Thymus (tissue), 11 donors: Measurements from ENCODE around the gene IRF7. TPM values are rescaled to one million over a fixed set of nuclear protein-coding genes. Genes with fewer than 3 reads are reported as not detected.

Source experiments
- DNase-seq, 9 donors: peaks; one replicate each; pipeline ENCODE4 v3.0.0-alpha.2; 2013; ENCODE audit warnings: low spot score in 9 of 9, low read depth in 6 of 9, missing footprints in 1 of 9
- H3K27ac ChIP-seq, 2 donors: one replicate each; pipeline ENCODE4 v1.5.1; 2013; ENCODE audit warnings: control low read depth in 1 of 2, low read depth in 1 of 2, low read length in 1 of 2, mild to moderate bottlenecking in 1 of 2, moderate library complexity in 1 of 2
- H3K27me3 ChIP-seq, 2 donors: one replicate each; pipeline ENCODE4 v1.5.1; 2013; ENCODE audit warnings: low read length in 1 of 2; ENCODE audit not compliant: control insufficient read depth in 2 of 2, insufficient read depth in 1 of 2
- H3K36me3 ChIP-seq, 2 donors: one replicate each; pipeline ENCODE4 v1.5.1; 2013; ENCODE audit warnings: low read length in 1 of 2, mild to moderate bottlenecking in 1 of 2, moderate library complexity in 1 of 2; ENCODE audit not compliant: control insufficient read depth in 2 of 2, insufficient read depth in 2 of 2
- H3K4me1 ChIP-seq, 2 donors: one replicate each; pipeline ENCODE4 v1.5.1; 2013; ENCODE audit warnings: low read length in 2 of 2; ENCODE audit not compliant: control insufficient read depth in 2 of 2, insufficient read depth in 2 of 2
- H3K4me3 ChIP-seq, 2 donors: one replicate each; pipeline ENCODE4 v1.5.1; 2013; ENCODE audit warnings: low read length in 2 of 2, control low read depth in 1 of 2, mild to moderate bottlenecking in 1 of 2
- H3K9me3 ChIP-seq, 2 donors: one replicate each; pipeline ENCODE4 v1.5.1; 2013; ENCODE audit warnings: low read length in 1 of 2, mild to moderate bottlenecking in 1 of 2; ENCODE audit not compliant: control insufficient read depth in 2 of 2, insufficient read depth in 1 of 2
- WGBS: extraction: QIAGEN DNeasy Blood & Tissue Kit; methylation state at CpG from one replicate; pipeline ENCODE4 v1.1.7; 2013; 5-methylcytosine and 5-hydroxymethylcytosine counted together
- polyA plus RNA-seq: library from polyadenylated mRNA; stranded (reverse); fragments of 200-250 nt; gene quantifications from one replicate; pipeline ENCODE4 v1.2.3, GENCODE V29; 2013
- total RNA-seq: library from RNA; stranded (reverse); fragments of 120-200 nt; gene quantifications from one replicate; pipeline ENCODE4 v1.2.4, GENCODE V29; 2013
- donor health status: healthy.

The IRF7 gene
- total and polyA plus RNA-seq, 2 donors: 44.5 to 102 TPM

DNA sequence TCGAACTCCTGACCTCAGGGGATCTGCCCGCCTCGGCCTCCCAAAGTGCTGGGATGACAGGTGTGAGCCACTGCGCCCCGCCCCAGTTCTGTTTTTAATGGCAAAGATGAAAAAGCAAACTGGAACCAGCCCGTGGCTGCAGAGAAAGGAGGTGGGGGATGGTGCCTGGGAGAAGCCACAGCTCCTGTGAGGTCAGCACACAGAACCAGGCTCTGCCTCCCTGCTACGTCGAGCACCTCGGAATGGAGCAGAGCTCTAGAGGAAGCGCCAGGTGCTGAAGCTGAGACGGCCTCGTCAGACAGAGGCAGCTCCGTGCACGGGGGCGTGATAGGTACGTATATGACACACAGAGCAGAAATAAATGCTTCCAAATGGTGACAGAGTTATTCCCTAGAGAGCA is 29.8 kb upstream of the IRF7 start:
- 83% methylated on average over 16 of the region's 16 CpGs for WGBS
- DNase-seq: no peak

DNA sequence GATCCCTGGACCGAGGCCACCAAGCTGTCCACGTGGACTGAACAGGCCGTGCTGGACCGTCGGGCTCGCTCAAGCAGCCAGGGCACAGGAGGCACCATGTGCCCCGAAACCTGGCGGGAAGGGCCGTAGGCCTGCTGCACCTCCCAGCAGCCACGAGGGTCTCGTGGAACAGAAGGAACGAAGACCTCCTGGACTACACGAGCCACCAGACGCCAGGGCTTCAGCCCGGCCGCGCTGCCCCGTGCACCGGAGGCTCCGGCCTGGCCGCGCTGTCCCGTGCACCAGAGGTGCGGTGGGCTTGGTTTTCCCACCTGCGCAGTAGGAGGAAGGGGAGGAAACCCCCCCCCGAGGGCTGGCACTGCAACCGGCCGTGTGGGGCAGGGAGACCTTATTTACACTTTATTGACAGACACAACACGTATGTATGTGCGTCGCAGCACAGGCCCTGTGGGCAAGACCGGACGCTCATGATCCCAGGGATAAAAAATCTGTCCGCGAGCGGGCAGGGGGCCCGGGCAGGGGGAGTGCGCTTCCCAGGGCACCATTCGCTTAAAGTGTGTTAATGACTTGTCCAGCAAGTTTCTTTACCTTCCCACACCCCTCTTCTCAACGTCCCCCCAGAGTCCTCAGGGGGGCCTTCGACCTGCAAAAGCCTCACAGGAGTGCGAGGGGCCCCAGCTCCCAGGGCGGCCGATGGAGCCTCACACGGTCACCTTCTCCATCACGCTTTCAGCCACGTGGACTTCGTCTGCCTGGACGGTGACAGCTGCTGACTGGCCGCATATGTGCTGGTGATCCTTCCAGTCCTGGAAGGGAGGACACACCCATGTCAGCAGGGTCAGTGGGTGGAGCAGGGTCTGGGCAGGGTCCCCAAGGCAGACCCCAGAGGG is 28.3 kb upstream of the IRF7 start:
- Histone ChIP-seq H3K9me3 (peaks cover 0 to 2% of the 10 kb centered on the region in 2 donors), H3K27me3 (peaks cover 26 to 29% of the 10 kb centered on the region in 2 donors), H3K4me3 (no peak overlapping the region), H3K27ac (no peak overlapping the region), H3K4me1 (peaks cover 0 to 19% of the 10 kb centered on the region in 2 donors), H3K36me3 (peaks cover 14 to 41% of the 10 kb centered on the region in 2 donors)
- DNase-seq: no peak
- WGBS: 96% methylated on average over 50 of the region's 50 CpGs

More for the DNA sequence above, 29.8 kb upstream of the IRF7 start:
- Histone ChIP-seq H3K27me3 (peaks cover 11 to 16% of the 10 kb centered on the region in 2 donors), H3K27ac (no peak overlapping the region), H3K36me3 (peaks cover 21 to 43% of the 10 kb centered on the region in 2 donors), H3K4me3 (no peak overlapping the region), H3K4me1 (peaks cover 0 to 16% of the 10 kb centered on the region in 2 donors), H3K9me3 (no peaks in the 10 kb centered on the region)

DNA sequence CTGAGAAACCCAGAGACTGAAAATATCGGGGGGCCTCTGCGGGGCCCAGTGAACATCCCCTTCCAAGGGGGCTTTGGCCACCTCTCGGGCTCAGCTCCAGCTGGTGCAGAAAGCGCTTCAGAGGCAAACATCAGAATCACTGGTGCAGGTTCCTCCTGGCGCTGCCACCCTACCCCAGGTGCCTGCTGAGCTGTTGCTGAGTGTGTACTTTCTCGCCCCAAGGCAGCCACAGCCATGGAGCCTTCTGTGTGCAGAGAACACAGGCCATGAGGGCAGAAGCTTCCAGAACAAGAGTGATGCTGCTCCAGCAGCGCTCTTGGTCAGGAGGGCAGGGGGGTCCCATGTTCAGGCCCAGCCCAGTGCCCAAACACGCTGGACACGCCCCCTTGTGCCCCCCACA is 27.6 kb upstream of the IRF7 start:
- H3K9me3 ChIP-seq: peaks cover 0 to 3% of the 10 kb centered on the region in 2 donors
- WGBS: 90% methylated on average over 9 of the region's 9 CpGs
- no peak overlapping the region for H3K27ac ChIP-seq
- H3K36me3 ChIP-seq: peaks cover 14 to 41% of the 10 kb centered on the region in 2 donors
- DNase-seq: no peak
- H3K4me1 ChIP-seq: peaks cover 0 to 19% of the 10 kb centered on the region in 2 donors
- H3K4me3 ChIP-seq: no peak overlapping the region
- peaks cover 33 to 36% of the 10 kb centered on the region in 2 donors for H3K27me3 ChIP-seq

DNA sequence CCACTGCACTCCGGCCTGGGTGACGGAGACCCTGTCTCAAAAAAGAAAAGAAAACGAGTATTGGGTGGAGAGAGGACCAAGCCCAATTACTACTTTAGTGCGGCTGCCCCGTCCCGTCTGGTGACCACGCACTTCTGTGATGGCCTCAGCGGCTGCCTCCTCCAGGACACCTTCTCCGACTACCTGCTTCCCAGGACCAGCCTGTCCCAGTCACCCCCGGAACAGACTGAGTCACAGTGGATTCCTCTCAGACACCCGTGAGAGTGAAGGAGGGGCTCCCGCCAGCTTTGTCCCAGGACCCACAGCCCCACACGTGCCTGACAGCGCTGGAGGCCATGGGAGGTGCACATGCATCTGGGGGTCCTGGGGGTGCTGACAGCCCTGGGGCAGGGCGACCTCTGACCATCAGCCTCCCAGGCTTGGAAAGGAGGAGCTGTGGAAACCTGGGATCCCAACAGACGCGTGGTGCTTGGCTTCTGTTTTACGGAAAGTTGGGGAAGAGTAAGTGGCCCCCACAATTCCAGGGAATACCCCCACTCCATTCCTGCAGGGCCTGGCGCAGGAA is 26.1 kb upstream of the IRF7 start:
- peaks cover 14 to 39% of the 10 kb centered on the region in 2 donors for H3K36me3 ChIP-seq
- no peak overlapping the region for H3K27ac ChIP-seq
- DNase-seq: no peak
- 96% methylated on average over 19 of the region's 19 CpGs for WGBS
- no peak overlapping the region for H3K4me3 ChIP-seq
- H3K4me1 ChIP-seq: peaks cover 4 to 19% of the 10 kb centered on the region in 2 donors
- peaks cover 48 to 50% of the 10 kb centered on the region in 2 donors for H3K27me3 ChIP-seq
- H3K9me3 ChIP-seq: peaks cover 1 to 3% of the 10 kb centered on the region in 2 donors

DNA sequence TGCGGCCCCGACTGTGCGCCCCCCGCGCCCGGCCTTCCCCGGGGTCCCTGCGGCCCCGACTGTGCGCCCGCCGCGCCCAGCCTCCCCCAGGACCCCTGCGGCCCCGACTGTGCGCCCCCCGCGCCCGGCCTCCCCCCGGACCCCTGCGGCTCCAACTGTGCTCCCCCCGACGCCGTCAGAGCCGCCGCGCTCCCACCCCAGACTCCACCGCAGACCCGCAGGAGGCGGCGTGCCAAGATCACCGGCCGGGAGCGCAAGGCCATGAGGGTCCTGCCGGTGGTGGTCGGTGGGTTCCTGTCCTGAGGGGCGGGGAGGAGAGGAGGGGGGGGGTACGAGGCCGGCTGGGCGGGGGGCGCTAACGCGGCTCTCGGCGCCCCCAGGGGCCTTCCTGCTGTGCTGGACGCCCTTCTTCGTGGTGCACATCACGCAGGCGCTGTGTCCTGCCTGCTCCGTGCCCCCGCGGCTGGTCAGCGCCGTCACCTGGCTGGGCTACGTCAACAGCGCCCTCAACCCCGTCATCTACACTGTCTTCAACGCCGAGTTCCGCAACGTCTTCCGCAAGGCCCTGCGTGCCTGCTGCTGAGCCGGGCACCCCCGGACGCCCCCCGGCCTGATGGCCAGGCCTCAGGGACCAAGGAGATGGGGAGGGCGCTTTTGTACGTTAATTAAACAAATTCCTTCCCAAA is 24.4 kb upstream of the IRF7 start:
- H3K9me3 ChIP-seq: peaks cover 1 to 3% of the 10 kb centered on the region in 2 donors
- H3K36me3 ChIP-seq: peaks cover 14 to 35% of the 10 kb centered on the region in 2 donors
- no peak overlapping the region for H3K4me3 ChIP-seq
- no peak overlapping the region for H3K27ac ChIP-seq
- peaks cover 58 to 68% of the 10 kb centered on the region in 2 donors for H3K27me3 ChIP-seq
- no peak for DNase-seq
- WGBS: 7% methylated on average over 62 of the region's 69 CpGs
- peaks cover 4 to 19% of the 10 kb centered on the region in 2 donors for H3K4me1 ChIP-seq

GRCh38 chr11:639332-639955 is 23.7 kb upstream of the IRF7 start:
- H3K27me3 ChIP-seq: peaks cover 58 to 75% of the 10 kb centered on the region in 2 donors
- H3K36me3 ChIP-seq: peaks cover 12 to 33% of the 10 kb centered on the region in 2 donors
- 8% methylated on average over 80 of the region's 80 CpGs for WGBS
- H3K27ac ChIP-seq: no peak overlapping the region
- no peak overlapping the region for H3K4me3 ChIP-seq
- DNase-seq: no peak
- H3K4me1 ChIP-seq: peaks cover 4 to 19% of the 10 kb centered on the region in 2 donors
- H3K9me3 ChIP-seq: peaks cover 1 to 3% of the 10 kb centered on the region in 2 donors

GRCh38 chr11:638631-639331 is 23.0 kb upstream of the IRF7 start:
- Histone ChIP-seq H3K9me3 (peaks cover 1 to 3% of the 10 kb centered on the region in 2 donors), H3K27me3 (peaks cover 58 to 76% of the 10 kb centered on the region in 2 donors), H3K27ac (no peak overlapping the region), H3K4me1 (peaks cover 4 to 19% of the 10 kb centered on the region in 2 donors), H3K4me3 (no peak overlapping the region), H3K36me3 (peaks cover 6 to 27% of the 10 kb centered on the region in 2 donors)
- DNase-seq: no peak
- WGBS: 83% methylated on average over 28 of the region's 28 CpGs
